RCC 7860 (cell line): ENCODE data around the gene FXYD7.
"Not testable (repeated sequence)": the region's sequence is repeated elsewhere in the genome, so short reads cannot be mapped to it uniquely, and the experiment has no call there.

Experiments used
- DNase-seq: peaks from one replicate; pipeline ENCODE4 v3.0.0-alpha.2; 2015; ENCODE audit warnings: low spot score
- FAIRE-seq: peaks from 2 replicates; lab custom pipeline; 2012; peaks lifted over from hg19 to GRCh38; lab: Jason Lieb, UNC

The FXYD7 gene

DNA sequence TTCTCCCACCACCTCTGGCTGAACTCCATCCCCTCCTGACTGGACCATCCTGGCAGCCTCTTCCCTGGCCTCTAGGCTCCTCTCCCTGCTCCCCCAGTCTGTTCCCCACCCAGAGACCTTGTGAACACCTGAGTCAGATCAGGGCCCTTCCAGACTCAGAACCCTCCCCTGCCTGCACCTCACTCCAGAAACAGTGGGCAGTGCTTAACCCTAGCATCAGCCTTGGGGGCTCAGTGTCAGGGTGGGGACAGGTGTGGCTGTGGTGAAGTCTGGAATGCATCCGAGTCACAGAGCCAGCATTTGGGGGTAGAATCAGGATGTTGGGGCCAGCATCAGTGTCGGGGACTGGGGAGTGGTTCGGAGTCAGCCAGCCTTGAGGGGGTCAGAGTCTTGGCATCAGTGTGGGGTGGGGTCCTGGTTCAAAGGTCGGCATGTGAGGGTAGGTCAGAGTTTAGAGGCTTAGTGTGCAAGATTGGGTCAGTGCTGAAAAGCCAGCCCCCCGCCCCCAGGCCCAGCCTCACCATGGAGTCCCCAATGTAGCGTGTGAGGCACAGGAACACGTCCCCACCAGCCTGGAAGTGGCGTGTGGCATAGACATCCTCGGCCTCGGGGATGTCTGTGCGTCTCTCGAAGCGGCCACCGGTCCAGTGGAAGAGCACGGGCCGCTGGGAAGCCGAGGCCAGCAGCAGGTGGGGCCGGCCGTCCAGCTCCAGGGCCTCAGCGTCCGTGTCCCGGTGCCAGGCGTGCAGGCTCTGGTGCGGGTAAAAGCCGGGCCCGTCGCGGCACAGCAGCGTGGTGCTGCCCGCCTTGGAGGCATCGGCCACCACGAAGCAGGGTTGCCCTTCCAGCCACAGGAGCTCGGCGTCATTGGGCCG lies 17.1 kb upstream of the FXYD7 start:
- no peak for DNase-seq
- no peak for FAIRE-seq

DNA sequence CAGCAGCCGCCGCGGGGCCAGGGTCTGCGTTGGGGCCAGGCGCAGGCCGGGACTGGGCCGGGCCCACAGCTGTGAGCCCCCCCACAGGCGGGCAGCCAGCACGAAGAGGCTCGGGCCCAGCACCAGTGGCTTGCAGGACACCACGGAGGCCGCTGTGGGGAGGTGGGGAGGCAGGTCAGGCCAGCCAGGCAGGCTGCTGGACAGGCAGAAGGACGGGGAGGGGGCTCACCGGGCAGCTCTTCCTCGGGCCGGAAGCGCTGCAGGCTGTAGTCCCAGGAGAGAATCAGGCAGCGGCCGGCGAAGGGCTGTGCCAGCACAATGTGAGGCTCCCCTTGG lies 16.5 kb upstream of the FXYD7 start:
- DNase-seq (no peak), FAIRE-seq (no peak)

DNA sequence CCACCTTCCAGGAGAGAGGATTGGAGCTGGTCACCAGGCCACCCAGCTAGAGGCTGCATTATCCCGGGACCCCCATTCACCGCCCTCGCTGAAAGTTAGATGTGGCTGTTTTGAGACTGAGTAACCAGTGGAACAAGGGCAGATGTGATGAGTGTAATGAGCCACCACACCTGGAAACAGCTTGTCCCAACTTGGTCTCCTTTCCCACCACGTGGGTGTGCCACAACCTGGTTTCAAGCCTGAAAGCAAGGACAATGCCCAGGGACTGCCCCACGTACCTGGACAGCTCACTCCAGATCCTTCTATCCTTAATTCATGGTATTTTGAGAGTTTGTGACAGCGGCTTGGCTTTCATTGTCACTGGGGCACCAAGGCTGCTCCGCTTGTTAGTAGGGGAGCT lies 15.2 kb upstream of the FXYD7 start:
- FAIRE-seq (no peak), DNase-seq (no peak)

DNA sequence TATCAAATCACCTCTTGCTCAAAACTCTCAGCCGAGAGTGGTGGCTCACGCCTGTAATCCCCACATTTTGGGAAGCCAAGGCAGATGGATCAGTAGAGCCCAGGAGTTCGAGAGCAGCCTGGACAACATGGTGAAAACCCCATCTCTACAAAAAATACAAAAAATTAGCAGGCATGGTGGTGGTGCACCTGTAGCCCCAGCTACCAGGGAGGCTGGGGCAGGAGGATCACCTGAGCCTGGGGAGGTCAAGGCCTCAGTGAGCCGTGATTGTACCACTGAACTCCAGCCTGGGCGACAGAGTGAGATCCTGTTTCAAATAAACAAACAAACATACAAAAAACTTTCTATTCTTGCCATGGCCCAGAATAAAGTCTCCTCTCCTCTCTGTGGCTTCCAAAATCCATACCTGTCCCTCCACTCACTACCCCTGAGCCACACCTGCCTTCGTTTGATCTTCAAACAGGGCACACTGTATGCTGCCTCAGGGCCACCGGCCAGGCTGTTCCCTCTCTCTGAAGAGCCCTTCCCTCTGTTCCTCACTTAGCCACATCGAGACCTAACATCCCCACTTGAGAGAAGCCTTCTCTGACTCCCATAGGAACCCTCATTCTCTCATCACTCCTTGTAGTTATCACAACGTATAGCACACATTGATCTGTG lies 14.5 kb upstream of the FXYD7 start:
- FAIRE-seq (no peak), DNase-seq (no peak)

DNA sequence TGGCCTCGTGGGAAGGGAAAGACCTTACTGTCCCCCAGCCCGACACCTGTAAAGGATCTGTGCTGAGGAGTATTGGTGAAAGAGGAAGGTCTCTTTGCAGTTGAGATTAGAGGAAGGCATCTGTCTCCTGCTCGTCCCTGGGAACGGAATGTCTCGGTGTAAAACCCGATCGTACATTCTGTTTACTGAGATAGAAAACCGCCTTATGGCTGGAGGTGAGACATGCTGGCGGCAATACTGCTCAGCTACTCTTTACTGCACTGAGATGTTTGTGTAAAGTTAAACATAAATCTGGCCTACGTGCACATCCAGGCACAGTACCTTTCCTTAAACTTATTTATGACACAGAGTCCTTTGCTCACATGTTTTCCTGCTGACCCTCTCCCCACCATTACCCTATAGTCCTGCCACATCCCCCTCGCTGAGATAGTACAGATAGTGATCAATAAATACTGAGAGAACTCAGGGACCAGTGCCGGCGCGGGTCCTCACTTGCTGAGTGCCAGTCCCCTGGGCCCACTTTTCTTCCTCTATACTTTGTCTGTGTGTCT lies 13.3 kb upstream of the FXYD7 start:
- DNase-seq, FAIRE-seq: not testable (repeated sequence)

DNA sequence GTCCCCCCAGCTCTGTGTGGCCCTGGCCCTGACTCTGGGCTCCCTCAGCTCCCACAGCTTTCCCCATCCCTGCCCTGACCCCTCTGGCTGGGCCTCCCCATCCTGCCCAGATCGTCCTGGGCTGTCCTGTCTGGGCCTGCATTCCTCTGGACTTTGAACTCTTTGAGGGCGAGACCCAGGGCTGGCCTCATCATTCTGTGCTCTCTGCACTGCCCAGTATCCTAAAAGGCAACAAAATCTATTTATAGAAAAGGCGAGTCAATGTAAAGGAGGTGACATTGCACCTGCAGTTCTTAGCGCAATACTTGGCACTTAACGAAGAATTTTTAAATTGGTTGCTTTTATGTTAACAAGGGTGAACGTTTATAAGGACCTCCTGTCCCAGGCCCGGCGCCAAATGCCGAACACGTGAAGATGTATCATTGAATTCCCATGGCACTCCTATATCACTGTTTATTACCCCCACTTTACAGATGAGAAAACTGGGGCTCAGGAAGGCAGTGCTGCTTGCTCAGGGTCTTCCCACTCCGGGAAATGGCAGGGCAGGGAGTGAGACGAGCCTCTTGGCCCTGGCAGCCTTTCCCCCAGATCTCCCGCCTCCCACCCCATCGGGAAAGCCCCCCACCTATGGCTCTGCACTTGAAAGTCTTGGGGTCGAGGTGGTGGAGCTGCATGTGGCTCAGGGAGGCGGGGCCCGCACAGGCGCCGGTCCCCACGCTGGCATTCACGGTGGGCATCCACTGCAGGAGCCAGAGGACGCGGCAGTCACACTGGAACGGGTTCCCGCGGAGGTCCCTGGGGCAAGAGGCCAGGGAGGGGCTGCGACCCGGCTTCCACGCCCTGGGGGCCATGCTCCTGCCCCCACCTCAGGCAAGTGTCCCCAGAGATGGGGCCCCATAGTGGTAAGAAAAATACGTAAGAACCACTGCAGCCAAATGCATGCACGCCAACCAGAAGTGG lies 12.0 kb upstream of the FXYD7 start:
- FAIRE-seq (no peak), DNase-seq (no peak)

DNA sequence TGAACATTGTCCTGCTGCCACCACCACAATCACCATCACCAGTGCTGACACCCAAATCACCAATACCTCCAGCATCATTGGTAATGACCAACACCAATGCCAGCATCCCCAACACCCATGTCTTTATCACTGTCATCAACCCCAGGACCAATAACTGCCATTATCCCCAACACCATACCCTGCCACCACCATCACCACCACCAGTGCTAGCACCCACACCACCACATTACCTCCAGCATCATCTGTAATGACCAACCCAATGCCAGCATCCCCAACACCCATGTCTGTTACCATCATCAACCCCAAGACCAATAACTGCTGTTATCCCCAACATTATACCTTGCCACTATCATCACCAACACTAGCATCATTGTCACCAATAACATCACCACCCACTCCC lies 10.8 kb upstream of the FXYD7 start:
- FAIRE-seq (no peak), DNase-seq (no peak)

DNA sequence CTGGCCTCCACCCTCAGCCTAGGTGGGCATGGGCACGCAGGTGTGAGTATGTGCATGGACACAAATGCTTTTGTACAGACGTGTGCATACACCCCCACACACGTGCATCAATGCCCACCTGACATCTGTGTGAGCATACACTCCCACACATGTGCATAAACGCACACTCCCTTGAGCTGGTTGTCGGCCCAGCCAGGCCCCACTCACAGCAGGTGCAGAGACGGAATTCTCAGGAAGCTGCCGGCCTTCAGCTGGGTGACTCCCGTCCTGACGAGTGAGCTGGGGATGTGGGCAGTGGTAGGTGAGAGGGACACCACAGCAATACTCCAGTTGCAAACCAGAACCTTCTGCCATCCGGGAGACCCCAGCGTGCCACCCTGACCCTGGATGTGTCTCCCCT lies 9.2 kb upstream of the FXYD7 start:
- FAIRE-seq (no peak), DNase-seq (no peak)

DNA sequence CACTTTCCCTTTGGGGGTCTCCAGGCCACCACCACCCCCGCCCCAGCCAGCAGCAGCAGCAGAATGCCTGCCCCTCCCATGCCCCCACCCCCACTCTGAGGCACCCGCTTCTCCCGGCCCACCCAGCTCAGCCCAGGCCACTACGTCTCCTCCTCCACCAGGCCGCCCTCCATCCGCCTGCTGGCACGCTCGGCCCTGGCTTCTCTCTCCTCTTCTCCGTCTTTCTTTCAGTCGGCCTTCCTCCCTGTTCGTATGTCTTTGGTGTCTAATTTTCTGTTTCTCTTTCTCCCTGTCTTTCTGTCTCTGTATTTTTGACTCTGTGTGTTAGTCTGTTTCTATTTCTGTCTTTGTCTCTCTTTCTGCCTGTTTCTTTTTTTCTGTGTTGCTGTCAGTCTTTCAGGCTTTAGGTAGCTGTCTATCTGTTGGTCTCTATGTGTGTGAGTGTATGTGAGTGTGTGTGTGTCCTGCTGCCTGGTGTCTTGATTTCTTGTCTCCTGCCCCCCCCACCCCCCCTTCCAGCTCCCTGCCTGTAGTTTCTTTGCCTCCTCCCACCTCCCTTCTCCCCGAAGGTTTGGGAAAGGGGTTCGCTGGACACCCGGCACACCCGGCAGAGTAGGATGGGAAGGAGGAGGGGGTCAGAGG lies 8.3 kb upstream of the FXYD7 start, which contains the start of gene LGI4:
LGI4 (minus strand) TSS at position 459 of the 642 bp plus-strand sequence; CDS start at position 80, 379 bp downstream.
- FAIRE-seq: no peak
- no peak for DNase-seq

DNA sequence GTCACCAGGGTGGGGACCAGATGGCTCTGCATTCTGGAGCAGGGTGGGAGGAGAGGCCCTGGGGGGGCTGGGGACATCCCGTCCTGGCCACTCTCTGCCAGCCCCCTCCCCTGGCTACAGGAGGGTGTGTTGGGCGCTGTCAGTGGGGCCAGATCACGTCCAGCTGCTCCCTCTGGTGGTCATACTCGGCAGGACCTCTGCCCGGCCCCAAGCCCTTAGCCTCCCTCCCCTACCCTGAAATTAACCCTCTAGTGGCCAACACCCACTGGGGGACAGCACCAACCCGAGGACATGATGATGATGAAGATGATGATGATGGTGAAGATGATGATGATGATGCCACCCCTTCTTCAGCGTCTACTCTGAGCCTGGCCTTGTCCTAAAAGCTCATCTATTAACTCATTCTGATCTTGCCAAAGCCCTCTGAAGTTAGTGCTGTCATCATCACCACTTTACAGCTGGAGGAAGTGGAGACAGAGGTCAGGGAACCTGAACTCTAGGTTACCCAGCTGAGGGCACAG lies 7.6 kb upstream of the FXYD7 start:
- DNase-seq: peak; percentile 4
- no peak for FAIRE-seq

DNA sequence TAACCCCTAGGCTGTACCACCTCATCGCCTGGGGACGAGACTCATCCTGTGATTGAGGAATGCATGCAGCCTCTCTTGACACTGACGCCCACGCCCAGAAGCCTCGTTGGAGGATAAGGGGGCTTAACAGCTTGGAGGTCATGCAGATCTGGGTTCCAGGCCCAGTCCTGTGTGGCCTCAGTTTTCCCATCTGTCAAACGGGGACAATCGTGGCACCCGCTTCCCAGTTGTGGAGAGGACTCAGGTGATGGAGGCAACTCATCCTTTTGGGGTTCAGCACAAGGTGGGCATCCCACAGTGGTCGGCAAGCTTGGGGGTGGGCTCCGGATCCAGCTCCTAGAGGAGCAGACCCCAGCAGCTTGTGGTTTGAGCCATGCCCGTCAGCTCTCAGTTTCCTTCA lies 6.8 kb upstream of the FXYD7 start:
- no peak for FAIRE-seq
- no peak for DNase-seq

DNA sequence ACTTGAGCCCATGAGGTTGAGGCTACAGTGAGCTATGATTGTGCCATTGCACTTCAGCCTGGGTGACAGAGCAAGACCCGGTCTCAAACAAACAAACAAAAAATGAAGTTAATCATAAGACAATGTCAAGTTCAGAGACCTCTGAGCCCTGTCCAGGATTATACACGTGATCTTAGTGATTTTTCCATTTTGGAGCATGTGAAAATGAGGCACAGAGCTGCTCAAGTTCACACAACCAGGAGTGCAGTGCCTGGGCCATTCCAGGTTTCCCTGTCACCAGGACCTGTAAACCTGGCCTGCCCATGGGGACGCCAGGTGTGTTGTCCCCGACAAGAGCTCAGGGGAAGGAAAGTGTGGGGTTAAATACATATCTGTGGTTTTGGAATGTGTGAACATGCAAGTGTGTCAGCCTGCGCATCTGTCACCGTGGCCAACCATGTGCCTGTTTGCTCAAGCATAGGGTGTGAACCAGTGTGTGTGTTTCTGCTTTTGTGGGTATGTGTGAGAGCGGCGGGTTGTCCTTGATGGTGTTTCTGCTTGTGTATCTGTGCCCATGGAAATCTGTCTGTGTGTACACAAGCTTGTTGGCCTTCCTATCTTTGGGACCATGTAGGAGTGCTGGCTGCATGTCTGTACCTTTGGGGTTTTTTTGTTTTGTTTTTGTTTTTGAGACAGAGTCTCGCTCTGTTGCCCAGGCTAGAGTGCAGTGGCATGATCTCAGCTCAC lies 5.9 kb upstream of the FXYD7 start:
- DNase-seq: no peak
- no peak for FAIRE-seq

DNA sequence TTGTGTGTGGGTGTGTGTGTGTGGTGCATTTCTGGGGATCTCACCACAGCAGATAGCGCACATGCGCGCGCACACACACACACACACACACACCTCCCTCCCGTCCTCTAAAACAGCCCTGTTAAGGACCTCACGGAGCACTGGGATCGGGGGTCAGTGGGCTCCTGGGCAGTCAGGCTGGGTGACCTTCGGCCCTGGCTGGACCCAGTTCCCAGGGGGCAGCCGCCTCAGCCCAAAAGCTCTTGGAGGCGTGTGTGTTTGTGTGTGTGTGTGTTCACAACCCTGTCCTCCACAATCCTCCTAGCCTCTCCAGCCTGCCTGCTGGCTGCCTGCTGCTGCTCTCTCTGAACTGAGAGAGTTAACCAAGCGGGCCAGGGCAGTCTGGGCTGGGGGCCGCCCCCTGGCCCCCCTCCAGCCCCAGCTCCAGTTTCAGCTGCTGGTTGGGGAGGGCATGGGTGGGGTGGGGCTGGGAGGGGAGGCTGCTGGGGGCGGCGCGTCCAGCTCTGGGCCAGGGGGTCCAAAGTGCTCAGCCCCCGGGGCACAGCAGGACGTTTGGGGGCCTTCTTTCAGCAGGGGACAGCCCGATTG lies 4.7 kb upstream of the FXYD7 start, which contains the start of gene FXYD1:
FXYD1 (plus strand) TSS at position 520 of the 588 bp plus-strand sequence. CDS start 1,256 bp downstream, outside the sequence.
- no peak for DNase-seq
- FAIRE-seq: no peak

DNA sequence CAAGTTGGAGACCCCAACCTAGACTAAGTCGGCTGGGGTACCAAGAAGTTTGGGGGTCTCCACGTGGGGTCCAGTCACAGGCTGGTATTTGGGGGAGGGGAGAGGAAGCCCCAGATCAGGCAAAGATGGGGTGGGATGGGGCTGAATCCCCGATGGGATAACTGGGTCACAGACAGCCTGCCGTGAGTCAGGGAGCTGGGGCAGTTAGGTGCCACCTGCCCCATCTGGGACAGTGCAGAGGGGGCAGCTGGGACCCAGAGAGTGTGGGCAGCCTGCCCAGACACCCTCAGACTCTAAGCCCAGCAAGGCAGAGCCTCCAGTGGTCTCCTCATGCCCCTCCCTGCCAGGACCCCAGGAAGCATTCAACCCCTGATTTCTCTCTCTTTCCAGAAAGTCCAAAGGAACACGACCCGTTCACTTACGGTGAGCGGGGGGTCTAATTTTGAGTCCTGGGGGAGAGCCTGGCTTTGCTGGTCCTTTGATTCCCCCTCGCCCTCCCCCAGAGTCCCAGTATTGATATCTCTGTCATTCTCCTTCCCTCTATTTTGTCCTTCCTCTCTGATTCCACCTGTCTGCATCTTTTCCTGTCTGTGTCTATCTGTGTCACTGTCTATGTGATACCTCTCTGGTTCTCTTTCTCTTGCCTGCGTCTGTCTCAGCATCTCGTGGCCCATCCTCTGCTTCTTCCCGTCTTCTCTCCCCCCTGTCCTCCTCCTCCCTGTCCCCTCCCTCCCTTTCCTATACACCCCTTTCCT lies 2.7 kb upstream of the FXYD7 start:
- DNase-seq (no peak), FAIRE-seq (no peak)

DNA sequence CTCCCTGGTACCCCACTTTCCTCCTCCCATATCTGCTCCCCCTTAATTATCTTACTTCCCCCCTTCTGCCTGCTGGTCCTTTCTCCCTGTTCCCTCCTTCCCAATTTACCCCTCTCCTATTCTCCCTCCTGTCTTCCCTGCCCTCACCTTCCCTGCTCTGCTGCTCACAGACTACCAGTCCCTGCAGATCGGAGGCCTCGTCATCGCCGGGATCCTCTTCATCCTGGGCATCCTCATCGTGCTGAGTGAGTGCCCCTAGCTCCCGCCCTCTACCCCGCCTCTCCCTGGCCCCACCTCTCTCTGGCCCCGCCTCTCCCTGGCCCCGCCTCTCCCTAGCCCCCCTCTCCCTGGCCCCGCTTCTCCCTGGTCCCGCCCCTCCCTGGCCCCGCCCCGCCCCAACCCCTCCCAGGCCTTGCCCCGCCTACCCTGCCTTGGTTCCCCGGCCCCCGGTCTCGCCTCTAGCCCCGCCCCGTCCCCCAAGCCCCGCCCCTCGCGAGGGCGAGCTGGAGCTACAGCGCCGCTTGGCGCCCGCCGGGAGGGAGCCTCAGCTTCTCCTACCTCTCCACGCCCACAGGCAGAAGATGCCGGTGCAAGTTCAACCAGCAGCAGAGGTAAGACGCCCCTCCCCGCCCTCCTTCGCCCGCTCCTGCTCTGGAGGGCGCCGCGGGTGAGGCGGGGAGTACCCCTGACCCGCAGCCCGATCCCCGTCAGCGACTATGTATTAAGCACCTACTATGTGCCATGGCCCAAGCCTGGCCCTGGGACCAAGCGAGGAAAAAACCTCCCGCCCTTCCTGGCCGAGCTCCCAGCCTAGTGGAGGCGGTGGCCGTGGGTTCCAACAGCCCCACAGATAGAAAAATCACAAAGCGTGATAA lies 1.9 kb upstream of the FXYD7 start:
- FAIRE-seq (no peak), DNase-seq (peak; percentile 71)

DNA sequence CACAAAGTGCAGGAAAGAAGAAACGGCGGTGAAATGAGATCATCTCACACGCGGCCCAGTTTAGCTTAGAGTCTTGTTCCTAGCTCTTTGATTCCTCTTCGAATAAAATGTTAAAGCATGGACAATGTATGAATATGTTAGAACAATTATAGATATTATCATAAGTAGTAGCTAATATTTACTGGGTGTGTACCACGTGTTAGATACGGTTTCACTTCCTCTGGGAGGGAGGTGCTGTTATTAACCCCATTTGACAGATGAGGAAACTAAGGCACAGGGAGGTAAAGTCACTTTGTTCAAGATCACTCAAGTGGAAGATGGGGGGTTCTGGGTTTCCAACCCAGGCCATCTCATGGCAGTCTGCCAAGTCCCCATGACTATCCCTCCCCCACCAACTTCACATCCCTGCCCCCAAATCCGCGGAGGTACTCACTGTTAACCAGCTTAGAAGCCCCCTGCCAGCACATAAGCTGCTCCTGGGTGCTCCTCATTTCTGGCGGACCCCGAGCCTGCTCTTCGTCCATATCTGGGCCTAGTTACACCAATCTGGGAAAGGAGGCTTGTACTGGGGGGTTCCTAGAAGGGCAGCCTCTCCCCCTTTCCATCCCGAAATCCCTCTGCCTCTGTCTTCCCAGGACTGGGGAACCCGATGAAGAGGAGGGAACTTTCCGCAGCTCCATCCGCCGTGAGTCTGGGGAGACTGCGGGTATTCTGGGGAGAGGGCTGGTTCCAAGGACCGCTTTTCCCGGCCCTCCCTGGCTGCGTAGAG lies 1.0 kb upstream of the FXYD7 start:
- FAIRE-seq (no peak), DNase-seq (no peak)
